K562 (cell line): ENCODE results near the gene CPNE1.

Experiments
- FOXK2 ChIP-seq, 2 experiments: fragments of 450-650 bp; IDR thresholded peaks in 1 of 2; conservative IDR thresholded peaks in 1 of 2; 2 replicates each; pipeline ENCODE4 v1.6.1; 2016; ENCODE audit warnings: low read depth in 2 of 2, mild to moderate bottlenecking in 1 of 2
- POLR2A ChIP-seq: fragments of 450-650 bp; conservative IDR thresholded peaks from 2 replicates; pipeline ENCODE4 v1.6.1; 2016
- SLC30A9 ChIP-seq: fragments of 250-450 bp; sonication (Bioruptor Pico); IDR thresholded peaks from 2 replicates; pipeline ENCODE4 v1.8.0; 2022; ENCODE audit warnings: mild to moderate bottlenecking, moderate library complexity
- ZNF311 ChIP-seq: fragments of 250-450 bp; sonication (Bioruptor Pico); IDR thresholded peaks from 2 replicates; pipeline ENCODE4 v1.4.0; 2020; ENCODE audit warnings: mild to moderate bottlenecking, moderate library complexity
- TF ChIP-seq, protein P1 (sequence below): fragments of 150-350 bp; IDR thresholded peaks from 2 replicates; pipeline ENCODE4 v1.6.1; 2014; ENCODE audit warnings: low read depth, mild to moderate bottlenecking, low read length, borderline replicate concordance
- TF ChIP-seq, protein P2 (sequence below), 2 experiments: fragments of 250-450 bp in 1 of 2; fragments of 450-650 bp in 1 of 2; sonication (Bioruptor Pico) in 1 of 2; IDR thresholded peaks; 2 replicates each; pipeline versions ENCODE4 v1.6.1 to v1.8.0; 2016 to 2021; ENCODE audit warnings: mild to moderate bottlenecking in 2 of 2, moderate library complexity in 2 of 2, missing compliant biosample characterization in 1 of 2, missing genetic modification characterization in 1 of 2
- TF ChIP-seq, protein P3 (sequence below): sonication (generic); formaldehyde crosslinking; IDR thresholded peaks from 2 replicates; pipeline ENCODE4 v1.8.1; 2023; ENCODE audit warnings: mild to moderate bottlenecking, missing genetic modification reagents
- TF ChIP-seq, protein P4 (sequence below): sonication (generic); formaldehyde crosslinking; IDR thresholded peaks from 2 replicates; pipeline ENCODE4 v1.8.0; 2023; ENCODE audit warnings: missing genetic modification reagents, mild to moderate bottlenecking, borderline replicate concordance

DNA sequence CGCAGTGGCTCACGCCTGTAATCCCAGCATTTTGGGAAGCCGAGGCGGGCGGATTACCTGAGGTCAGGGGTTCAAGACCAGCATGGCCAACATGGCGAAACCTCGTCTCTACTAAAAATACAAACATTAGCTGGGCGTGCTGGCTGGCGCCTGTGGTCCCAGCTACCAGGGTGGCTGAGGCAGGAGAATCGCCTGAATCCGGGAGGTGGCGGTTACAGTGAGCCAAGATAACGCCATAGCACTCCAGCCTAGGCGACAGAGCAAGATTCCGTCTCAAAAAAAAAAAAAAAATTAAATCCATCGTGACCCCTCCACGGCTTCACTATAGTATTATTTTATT is 1.2 kb upstream of the CPNE1 start:
- TF ChIP-seq, protein P1, sequence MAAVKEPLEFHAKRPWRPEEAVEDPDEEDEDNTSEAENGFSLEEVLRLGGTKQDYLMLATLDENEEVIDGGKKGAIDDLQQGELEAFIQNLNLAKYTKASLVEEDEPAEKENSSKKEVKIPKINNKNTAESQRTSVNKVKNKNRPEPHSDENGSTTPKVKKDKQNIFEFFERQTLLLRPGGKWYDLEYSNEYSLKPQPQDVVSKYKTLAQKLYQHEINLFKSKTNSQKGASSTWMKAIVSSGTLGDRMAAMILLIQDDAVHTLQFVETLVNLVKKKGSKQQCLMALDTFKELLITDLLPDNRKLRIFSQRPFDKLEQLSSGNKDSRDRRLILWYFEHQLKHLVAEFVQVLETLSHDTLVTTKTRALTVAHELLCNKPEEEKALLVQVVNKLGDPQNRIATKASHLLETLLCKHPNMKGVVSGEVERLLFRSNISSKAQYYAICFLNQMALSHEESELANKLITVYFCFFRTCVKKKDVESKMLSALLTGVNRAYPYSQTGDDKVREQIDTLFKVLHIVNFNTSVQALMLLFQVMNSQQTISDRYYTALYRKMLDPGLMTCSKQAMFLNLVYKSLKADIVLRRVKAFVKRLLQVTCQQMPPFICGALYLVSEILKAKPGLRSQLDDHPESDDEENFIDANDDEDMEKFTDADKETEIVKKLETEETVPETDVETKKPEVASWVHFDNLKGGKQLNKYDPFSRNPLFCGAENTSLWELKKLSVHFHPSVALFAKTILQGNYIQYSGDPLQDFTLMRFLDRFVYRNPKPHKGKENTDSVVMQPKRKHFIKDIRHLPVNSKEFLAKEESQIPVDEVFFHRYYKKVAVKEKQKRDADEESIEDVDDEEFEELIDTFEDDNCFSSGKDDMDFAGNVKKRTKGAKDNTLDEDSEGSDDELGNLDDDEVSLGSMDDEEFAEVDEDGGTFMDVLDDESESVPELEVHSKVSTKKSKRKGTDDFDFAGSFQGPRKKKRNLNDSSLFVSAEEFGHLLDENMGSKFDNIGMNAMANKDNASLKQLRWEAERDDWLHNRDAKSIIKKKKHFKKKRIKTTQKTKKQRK = no peak
- no peak for TF ChIP-seq FOXK2 (conservative IDR thresholded peaks at IDR 0.05 in 1 of 2, IDR thresholded peaks at IDR 0.05 in 1 of 2; ENCODE audit: low read depth in 2 of 2)
- TF ChIP-seq, protein P2, sequence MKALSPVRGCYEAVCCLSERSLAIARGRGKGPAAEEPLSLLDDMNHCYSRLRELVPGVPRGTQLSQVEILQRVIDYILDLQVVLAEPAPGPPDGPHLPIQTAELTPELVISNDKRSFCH (CRISPR knock-in tag; IDR thresholded peaks at IDR 0.05) = no peak
- TF ChIP-seq, protein P2 (tag; IDR thresholded peaks at IDR 0.05) = no peak
- TF ChIP-seq ZNF311 = no peak
- TF ChIP-seq, protein P3, sequence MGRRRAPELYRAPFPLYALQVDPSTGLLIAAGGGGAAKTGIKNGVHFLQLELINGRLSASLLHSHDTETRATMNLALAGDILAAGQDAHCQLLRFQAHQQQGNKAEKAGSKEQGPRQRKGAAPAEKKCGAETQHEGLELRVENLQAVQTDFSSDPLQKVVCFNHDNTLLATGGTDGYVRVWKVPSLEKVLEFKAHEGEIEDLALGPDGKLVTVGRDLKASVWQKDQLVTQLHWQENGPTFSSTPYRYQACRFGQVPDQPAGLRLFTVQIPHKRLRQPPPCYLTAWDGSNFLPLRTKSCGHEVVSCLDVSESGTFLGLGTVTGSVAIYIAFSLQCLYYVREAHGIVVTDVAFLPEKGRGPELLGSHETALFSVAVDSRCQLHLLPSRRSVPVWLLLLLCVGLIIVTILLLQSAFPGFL (CRISPR knock-in tag) = no peak
- TF ChIP-seq, protein P4, sequence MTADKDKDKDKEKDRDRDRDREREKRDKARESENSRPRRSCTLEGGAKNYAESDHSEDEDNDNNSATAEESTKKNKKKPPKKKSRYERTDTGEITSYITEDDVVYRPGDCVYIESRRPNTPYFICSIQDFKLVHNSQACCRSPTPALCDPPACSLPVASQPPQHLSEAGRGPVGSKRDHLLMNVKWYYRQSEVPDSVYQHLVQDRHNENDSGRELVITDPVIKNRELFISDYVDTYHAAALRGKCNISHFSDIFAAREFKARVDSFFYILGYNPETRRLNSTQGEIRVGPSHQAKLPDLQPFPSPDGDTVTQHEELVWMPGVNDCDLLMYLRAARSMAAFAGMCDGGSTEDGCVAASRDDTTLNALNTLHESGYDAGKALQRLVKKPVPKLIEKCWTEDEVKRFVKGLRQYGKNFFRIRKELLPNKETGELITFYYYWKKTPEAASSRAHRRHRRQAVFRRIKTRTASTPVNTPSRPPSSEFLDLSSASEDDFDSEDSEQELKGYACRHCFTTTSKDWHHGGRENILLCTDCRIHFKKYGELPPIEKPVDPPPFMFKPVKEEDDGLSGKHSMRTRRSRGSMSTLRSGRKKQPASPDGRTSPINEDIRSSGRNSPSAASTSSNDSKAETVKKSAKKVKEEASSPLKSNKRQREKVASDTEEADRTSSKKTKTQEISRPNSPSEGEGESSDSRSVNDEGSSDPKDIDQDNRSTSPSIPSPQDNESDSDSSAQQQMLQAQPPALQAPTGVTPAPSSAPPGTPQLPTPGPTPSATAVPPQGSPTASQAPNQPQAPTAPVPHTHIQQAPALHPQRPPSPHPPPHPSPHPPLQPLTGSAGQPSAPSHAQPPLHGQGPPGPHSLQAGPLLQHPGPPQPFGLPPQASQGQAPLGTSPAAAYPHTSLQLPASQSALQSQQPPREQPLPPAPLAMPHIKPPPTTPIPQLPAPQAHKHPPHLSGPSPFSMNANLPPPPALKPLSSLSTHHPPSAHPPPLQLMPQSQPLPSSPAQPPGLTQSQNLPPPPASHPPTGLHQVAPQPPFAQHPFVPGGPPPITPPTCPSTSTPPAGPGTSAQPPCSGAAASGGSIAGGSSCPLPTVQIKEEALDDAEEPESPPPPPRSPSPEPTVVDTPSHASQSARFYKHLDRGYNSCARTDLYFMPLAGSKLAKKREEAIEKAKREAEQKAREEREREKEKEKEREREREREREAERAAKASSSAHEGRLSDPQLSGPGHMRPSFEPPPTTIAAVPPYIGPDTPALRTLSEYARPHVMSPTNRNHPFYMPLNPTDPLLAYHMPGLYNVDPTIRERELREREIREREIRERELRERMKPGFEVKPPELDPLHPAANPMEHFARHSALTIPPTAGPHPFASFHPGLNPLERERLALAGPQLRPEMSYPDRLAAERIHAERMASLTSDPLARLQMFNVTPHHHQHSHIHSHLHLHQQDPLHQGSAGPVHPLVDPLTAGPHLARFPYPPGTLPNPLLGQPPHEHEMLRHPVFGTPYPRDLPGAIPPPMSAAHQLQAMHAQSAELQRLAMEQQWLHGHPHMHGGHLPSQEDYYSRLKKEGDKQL (CRISPR knock-in tag) = no peak
- TF ChIP-seq POLR2A = no peak
- TF ChIP-seq SLC30A9 (CRISPR knock-in tag) = no peak
